Measurements from ENCODE around the gene DOK5. TPM values are rescaled to one million over a fixed set of nuclear protein-coding genes. Genes with fewer than 3 reads are reported as not detected.

DOK5 gene
- total and polyA plus RNA-seq, 4 donors = 0.37 to 3.1 (median 0.46) TPM

- no peaks in the 10 kb centered on the region for H3K9me3 ChIP-seq (ENCODE audit: control insufficient read depth in 4 of 4, insufficient read depth in 3 of 4, low read length in 3 of 4)
- no peaks in the 10 kb centered on the region for H3K27me3 ChIP-seq (ENCODE audit: control insufficient read depth in 3 of 3, insufficient read depth in 3 of 3, low read length in 2 of 3)
- DNase-seq (no peak), ATAC-seq (ENCODE audit: insufficient read depth, low FRiP score) (no peak)
- WGBS, 2 donors = 91 to 94% methylated on average over 5 of the region's 5 CpGs
- no peak overlapping the region for H3K27ac ChIP-seq (ENCODE audit: low read depth in 1 of 2, low read length in 1 of 2)
- TF ChIP-seq CTCF (IDR thresholded peaks at IDR 0.05; ENCODE audit: control extremely low read depth, extremely low read depth) = no peak
- H3K9ac ChIP-seq (ENCODE audit: insufficient read depth in 1 of 2, low read length in 2 of 2) = no peak overlapping the region
- no peak overlapping the region for H3K4me3 ChIP-seq
- no peaks in the 10 kb centered on the region for H3K36me3 ChIP-seq (ENCODE audit: control insufficient read depth in 4 of 4, insufficient read depth in 4 of 4, low read length in 4 of 4)
- peaks cover 0 to 2% (median 0%) of the 10 kb centered on the region in 5 donors for H3K4me1 ChIP-seq (ENCODE audit: control insufficient read depth in 5 of 5, insufficient read depth in 5 of 5, low read length in 5 of 5)
Observed at GRCh38 chr20:54550776-54551396, 75.5 kb downstream of the DOK5 start.

- Histone ChIP-seq H3K9me3 (ENCODE audit: control insufficient read depth in 4 of 4, insufficient read depth in 3 of 4, low read length in 3 of 4) (no peaks in the 10 kb centered on the region), H3K4me1 (ENCODE audit: control insufficient read depth in 5 of 5, insufficient read depth in 5 of 5, low read length in 5 of 5) (peaks cover 0 to 2% (median 0%) of the 10 kb centered on the region in 5 donors), H3K4me3 (no peak overlapping the region), H3K27ac (ENCODE audit: low read depth in 1 of 2, low read length in 1 of 2) (no peak overlapping the region), H3K9ac (ENCODE audit: insufficient read depth in 1 of 2, low read length in 2 of 2) (no peak overlapping the region), H3K36me3 (ENCODE audit: control insufficient read depth in 4 of 4, insufficient read depth in 4 of 4, low read length in 4 of 4) (no peaks in the 10 kb centered on the region), H3K27me3 (ENCODE audit: control insufficient read depth in 3 of 3, insufficient read depth in 3 of 3, low read length in 2 of 3) (no peaks in the 10 kb centered on the region)
- DNase-seq (no peak), ATAC-seq (ENCODE audit: insufficient read depth, low FRiP score) (no peak)
- TF ChIP-seq CTCF (IDR thresholded peaks at IDR 0.05; ENCODE audit: control extremely low read depth, extremely low read depth) = no peak
Observed at GRCh38 chr20:54554006-54554405, 78.6 kb downstream of the DOK5 start.

- Histone ChIP-seq H3K9ac (ENCODE audit: insufficient read depth in 1 of 2, low read length in 2 of 2) (no peak overlapping the region), H3K4me1 (ENCODE audit: control insufficient read depth in 5 of 5, insufficient read depth in 5 of 5, low read length in 5 of 5) (no peaks in the 10 kb centered on the region), H3K4me3 (no peak overlapping the region), H3K27me3 (ENCODE audit: control insufficient read depth in 3 of 3, insufficient read depth in 3 of 3, low read length in 2 of 3) (no peaks in the 10 kb centered on the region), H3K27ac (ENCODE audit: low read depth in 1 of 2, low read length in 1 of 2) (no peak overlapping the region), H3K9me3 (ENCODE audit: control insufficient read depth in 4 of 4, insufficient read depth in 3 of 4, low read length in 3 of 4) (no peaks in the 10 kb centered on the region), H3K36me3 (ENCODE audit: control insufficient read depth in 4 of 4, insufficient read depth in 4 of 4, low read length in 4 of 4) (no peaks in the 10 kb centered on the region)
- no peak for TF ChIP-seq CTCF (IDR thresholded peaks at IDR 0.05; ENCODE audit: control extremely low read depth, extremely low read depth)
- WGBS, 2 donors = 79% methylated on average over 3 of the region's 3 CpGs
- no peak for ATAC-seq (ENCODE audit: insufficient read depth, low FRiP score)
- DNase-seq = no peak
Observed at GRCh38 chr20:54555150-54555549, 79.8 kb downstream of the DOK5 start.

- no peaks in the 10 kb centered on the region for H3K36me3 ChIP-seq (ENCODE audit: control insufficient read depth in 4 of 4, insufficient read depth in 4 of 4, low read length in 4 of 4)
- no peak for ATAC-seq (ENCODE audit: insufficient read depth, low FRiP score)
- WGBS, 2 donors = 92 to 94% methylated on average over 2 of the region's 2 CpGs
- H3K27ac ChIP-seq (ENCODE audit: low read depth in 1 of 2, low read length in 1 of 2) = no peak overlapping the region
- no peak overlapping the region for H3K9ac ChIP-seq (ENCODE audit: insufficient read depth in 1 of 2, low read length in 2 of 2)
- no peak overlapping the region for H3K4me3 ChIP-seq
- no peaks in the 10 kb centered on the region for H3K4me1 ChIP-seq (ENCODE audit: control insufficient read depth in 5 of 5, insufficient read depth in 5 of 5, low read length in 5 of 5)
- no peak for TF ChIP-seq CTCF (IDR thresholded peaks at IDR 0.05; ENCODE audit: control extremely low read depth, extremely low read depth)
- H3K9me3 ChIP-seq (ENCODE audit: control insufficient read depth in 4 of 4, insufficient read depth in 3 of 4, low read length in 3 of 4) = no peaks in the 10 kb centered on the region
- DNase-seq = no peak
- no peaks in the 10 kb centered on the region for H3K27me3 ChIP-seq (ENCODE audit: control insufficient read depth in 3 of 3, insufficient read depth in 3 of 3, low read length in 2 of 3)
Observed at GRCh38 chr20:54556406-54556805, 81.0 kb downstream of the DOK5 start.
